HTR-8/SVneo (cell line): ENCODE measurements around the gene RBM15.

Experiments
- DNase-seq: peaks from one replicate; pipeline ENCODE4 v3.0.0; 2011; ENCODE audit warnings: low spot score, mixed read lengths; ENCODE audit not compliant: insufficient read length
- FAIRE-seq: peaks from 2 replicates; lab custom pipeline; 2011; peaks lifted over from hg19 to GRCh38; lab: Jason Lieb, UNC

The RBM15 gene

GRCh38 chr1:110393691-110394492, 54.7 kb downstream of the RBM15 start:
- no peak for FAIRE-seq
- DNase-seq: no peak

- FAIRE-seq: no peak
- no peak for DNase-seq
Observed at GRCh38 chr1:110394493-110394820, 55.3 kb downstream of the RBM15 start.
